Endothelial cell of umbilical vein (primary cell): ENCODE results near the gene STAT1. TPM values are rescaled to one million over a fixed set of nuclear protein-coding genes. Genes with fewer than 3 reads are reported as not detected.

Source experiments
- BruUV-seq: library from RNA; stranded (reverse); fragments of 400-500 nt; replicated peaks from 2 replicates; lab custom pipeline; 2021; lab: Mats Ljungman, UMichigan
- CTCF ChIA-PET: fragments of 300-600, 350-600 bp; sonication (Branson Sonifier 250); formaldehyde crosslinking; loops from one replicate; lab custom pipeline; 2021; ENCODE audit warnings: antibody characterized with exemption, inconsistent platforms; lab: Charles Lee
- POLR2A ChIA-PET: fragments of 300-600, 350-600 bp; sonication (Branson Sonifier 250); formaldehyde crosslinking; loops from one replicate; lab custom pipeline; 2021; ENCODE audit warnings: antibody characterized with exemption, inconsistent platforms; lab: Charles Lee
- DNase-seq: peaks from one replicate; pipeline ENCODE4 v3.0.0-alpha.2; 2011; ENCODE audit warnings: low read depth, low spot score
- FAIRE-seq: peaks from 2 replicates; lab custom pipeline; 2011; peaks lifted over from hg19 to GRCh38; lab: Jason Lieb, UNC
- H2AFZ ChIP-seq: 2 replicates; pipeline ENCODE4 v1.6.0; 2012; ENCODE audit warnings: low read depth, low read length, control low read depth, inconsistent platforms
- H3K27ac ChIP-seq: 2 replicates; pipeline ENCODE4 v1.5.1; 2011; ENCODE audit warnings: low read depth, mild to moderate bottlenecking, control low read depth, low read length, moderate library complexity; ENCODE audit not compliant: insufficient read depth
- H3K27me3 ChIP-seq, 2 experiments: 2 replicates each; pipeline versions ENCODE4 v1.6.0 to v1.6.1; 2011; ENCODE audit warnings: low read length in 2 of 2, mixed read lengths in 1 of 2; ENCODE audit not compliant: control insufficient read depth in 2 of 2, insufficient read depth in 2 of 2
- H3K36me3 ChIP-seq, 2 experiments: 2 replicates in 1 of 2; 3 replicates in 1 of 2; pipeline ENCODE4 v1.5.1; 2011; ENCODE audit warnings: low read length in 2 of 2, mild to moderate bottlenecking in 1 of 2, moderate library complexity in 1 of 2; ENCODE audit not compliant: control insufficient read depth in 2 of 2, insufficient read depth in 2 of 2; ENCODE audit errors: extremely low read depth in 1 of 2
- H3K4me1 ChIP-seq: 3 replicates; pipeline ENCODE4 v1.5.1; 2011; ENCODE audit warnings: mild to moderate bottlenecking, low read length; ENCODE audit not compliant: control insufficient read depth, insufficient read depth; ENCODE audit errors: extremely low read depth
- H3K4me2 ChIP-seq: 2 replicates; pipeline ENCODE4 v1.6.1; 2011; ENCODE audit warnings: low read length, control low read depth, mixed read lengths; ENCODE audit not compliant: insufficient read depth
- H3K4me3 ChIP-seq, 3 experiments: fragments of 200-600 bp in 1 of 3; sonication (generic), shearing (Covaris generic) in 1 of 3; replicated peaks in 1 of 3; 2 replicates each; pipeline ENCODE4 v1.5.1; 2011 to 2016; ENCODE audit warnings: control low read depth in 3 of 3, low read length in 3 of 3, mild to moderate bottlenecking in 2 of 3, inconsistent platforms in 1 of 3, low read depth in 1 of 3, moderate library complexity in 1 of 3; ENCODE audit not compliant: insufficient read depth in 1 of 3
- H3K79me2 ChIP-seq: 2 replicates; pipeline ENCODE4 v1.6.0; 2012; ENCODE audit warnings: low read length, inconsistent platforms; ENCODE audit not compliant: control insufficient read depth, insufficient read depth
- H3K9ac ChIP-seq: replicated peaks from 2 replicates; pipeline ENCODE3; 2011; ENCODE audit warnings: low read length, control low read depth; ENCODE audit not compliant: insufficient read depth; ENCODE audit errors: extremely low read depth
- H3K9me1 ChIP-seq: replicated peaks from 3 replicates; pipeline ENCODE4 v1.6.0; 2011; ENCODE audit warnings: mild to moderate bottlenecking, low read length; ENCODE audit not compliant: control insufficient read depth, insufficient read depth; ENCODE audit errors: extremely low read depth
- H3K9me3 ChIP-seq: replicated peaks from 2 replicates; pipeline ENCODE4 v1.5.1; 2012; ENCODE audit warnings: low read length, inconsistent platforms; ENCODE audit not compliant: control insufficient read depth, insufficient read depth
- H4K20me1 ChIP-seq: replicated peaks from 2 replicates; pipeline ENCODE3; 2011; ENCODE audit warnings: mild to moderate bottlenecking, low read length; ENCODE audit not compliant: control insufficient read depth, insufficient read depth; ENCODE audit errors: extremely low read depth
- EZH2 ChIP-seq: IDR thresholded peaks from 2 replicates; pipeline ENCODE4 v1.6.1; 2012; ENCODE audit warnings: borderline replicate concordance, low read depth, mild to moderate bottlenecking, moderate library complexity, low read length, inconsistent platforms; ENCODE audit not compliant: severe bottlenecking
- FOS ChIP-seq: IDR thresholded peaks from 2 replicates; pipeline ENCODE4 v1.6.1; 2011; ENCODE audit warnings: mild to moderate bottlenecking, low read length, moderate library complexity, borderline replicate concordance; ENCODE audit not compliant: insufficient read depth
- GATA2 ChIP-seq: IDR thresholded peaks from 2 replicates; pipeline ENCODE4 v1.7.0; 2011; ENCODE audit warnings: low read depth, mild to moderate bottlenecking, moderate library complexity, mixed read lengths, low read length; ENCODE audit not compliant: insufficient read length, insufficient read depth
- JUN ChIP-seq: IDR thresholded peaks from 2 replicates; pipeline ENCODE4 v1.6.1; 2011; ENCODE audit warnings: borderline replicate concordance, low read depth; ENCODE audit not compliant: insufficient read length, insufficient read depth
- MYC ChIP-seq: IDR thresholded peaks from one replicate; pipeline ENCODE4 v1.6.1; 2011; ENCODE audit warnings: mild to moderate bottlenecking, low read depth, low read length
- POLR2A ChIP-seq: IDR thresholded peaks from 2 replicates; pipeline ENCODE4 v1.6.1; 2012; ENCODE audit warnings: low read depth, mild to moderate bottlenecking, control low read depth, low read length
- POLR2AphosphoS5 ChIP-seq: IDR thresholded peaks from 2 replicates; pipeline ENCODE4 v1.6.1; 2012; ENCODE audit warnings: low read depth, mild to moderate bottlenecking, control low read depth, low read length, moderate library complexity; ENCODE audit not compliant: insufficient read depth
- dilution Hi-C: fragments of 300-500 bp; cut with MboI; formaldehyde crosslinking; loops from one replicate; pipeline ENCODE4 v1.15.0; 2019; ENCODE audit warnings: low sequenced_read_pairs; ENCODE audit not compliant: extremely low pct_ligation_motif_present
- intact Hi-C: fragments of 100-400 bp; cut with micrococcal nuclease; formaldehyde crosslinking; loops from one replicate; pipeline ENCODE4 v1.10.0; 2022
- polyA plus RNA-seq, 4 experiments: library from polyadenylated mRNA; depleted of rRNA in 3 of 4; stranded (reverse) in 3 of 4; unstranded in 1 of 4; fragments of >200 nt; gene quantifications; 2 replicates each; pipeline versions ENCODE4 v1.2.1 to v1.2.3, GENCODE V29; 2011 to 2012; ENCODE audit warnings: missing spikeins in 1 of 4
- total RNA-seq: library from RNA; stranded (reverse); gene quantifications from 2 replicates; pipeline ENCODE4 v1.2.3, GENCODE V29; 2021
- TF ChIP-seq, protein P1 (sequence below), 2 donors: IDR thresholded peaks; 1 replicate in 1 of 2; 2 replicates in 1 of 2; pipeline ENCODE4 v1.5.1; 2011; ENCODE audit warnings: low read length in 2 of 2, mild to moderate bottlenecking in 2 of 2, moderate library complexity in 2 of 2, control low read depth in 1 of 2, inconsistent platforms in 1 of 2, low read depth in 1 of 2; ENCODE audit not compliant: insufficient read depth in 1 of 2; ENCODE audit errors: extremely low read depth in 1 of 2
- TF ChIP-seq, protein P2 (sequence below): IDR thresholded peaks from 2 replicates; pipeline ENCODE4 v1.6.1; 2011; ENCODE audit not compliant: insufficient read depth, insufficient read length

The STAT1 gene
- total and polyA plus RNA-seq, 2 donors (not counting 3 experiments of a cell fraction or from before 2014, with no cell fraction given), result 64.2 to 67.6 TPM

DNA sequence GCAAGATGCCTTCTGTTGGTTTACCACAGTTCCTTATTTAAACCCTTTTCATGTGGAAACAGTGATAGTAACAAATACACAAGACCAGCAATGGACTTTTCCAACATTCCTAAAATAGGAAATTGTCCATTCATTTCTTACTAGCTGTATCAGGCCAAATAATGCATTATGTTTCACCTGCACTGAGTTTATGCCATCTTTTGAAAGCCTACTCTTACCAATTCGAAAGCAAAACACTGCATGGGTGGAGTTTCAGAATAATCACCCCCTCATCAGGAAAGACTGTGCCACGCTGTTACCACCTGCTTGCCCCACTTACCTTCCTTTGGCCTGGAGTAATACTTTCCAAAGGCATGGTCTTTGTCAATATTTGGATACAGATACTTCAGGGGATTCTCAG, 37.5 kb downstream of the STAT1 start:
- H4K20me1 ChIP-seq, result no peaks in the 10 kb centered on the region
- H3K27ac ChIP-seq, result no peak overlapping the region
- POLR2A ChIA-PET, result no interaction called here
- H3K9ac ChIP-seq, result no peak overlapping the region
- BruUV-seq, result no TSS peak
- H3K9me1 ChIP-seq, result no peaks in the 10 kb centered on the region
- intact Hi-C loops, result no loop called here
- dilution Hi-C loops, result no loop called here
- H3K9me3 ChIP-seq, result no peaks in the 10 kb centered on the region
- no peak overlapping the region for H2AFZ ChIP-seq
- CTCF ChIA-PET, result no interaction called here
- H3K4me1 ChIP-seq, result peaks cover 70% of the 10 kb centered on the region
- no peaks in the 10 kb centered on the region for H3K27me3 ChIP-seq
- DNase-seq (no peak), FAIRE-seq (no peak)
- H3K4me2 ChIP-seq, result no peak overlapping the region
- TF ChIP-seq FOS, result no peak
- TF ChIP-seq JUN, result no peak
- TF ChIP-seq, protein P1, sequence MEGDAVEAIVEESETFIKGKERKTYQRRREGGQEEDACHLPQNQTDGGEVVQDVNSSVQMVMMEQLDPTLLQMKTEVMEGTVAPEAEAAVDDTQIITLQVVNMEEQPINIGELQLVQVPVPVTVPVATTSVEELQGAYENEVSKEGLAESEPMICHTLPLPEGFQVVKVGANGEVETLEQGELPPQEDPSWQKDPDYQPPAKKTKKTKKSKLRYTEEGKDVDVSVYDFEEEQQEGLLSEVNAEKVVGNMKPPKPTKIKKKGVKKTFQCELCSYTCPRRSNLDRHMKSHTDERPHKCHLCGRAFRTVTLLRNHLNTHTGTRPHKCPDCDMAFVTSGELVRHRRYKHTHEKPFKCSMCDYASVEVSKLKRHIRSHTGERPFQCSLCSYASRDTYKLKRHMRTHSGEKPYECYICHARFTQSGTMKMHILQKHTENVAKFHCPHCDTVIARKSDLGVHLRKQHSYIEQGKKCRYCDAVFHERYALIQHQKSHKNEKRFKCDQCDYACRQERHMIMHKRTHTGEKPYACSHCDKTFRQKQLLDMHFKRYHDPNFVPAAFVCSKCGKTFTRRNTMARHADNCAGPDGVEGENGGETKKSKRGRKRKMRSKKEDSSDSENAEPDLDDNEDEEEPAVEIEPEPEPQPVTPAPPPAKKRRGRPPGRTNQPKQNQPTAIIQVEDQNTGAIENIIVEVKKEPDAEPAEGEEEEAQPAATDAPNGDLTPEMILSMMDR (IDR thresholded peaks at IDR 0.05; ENCODE audit: extremely low read depth in 1 of 2, insufficient read depth in 1 of 2, low read depth in 1 of 2, low read length in 2 of 2), result no peak
- TF ChIP-seq POLR2AphosphoS5, result no peak
- no peak for TF ChIP-seq GATA2
- TF ChIP-seq, protein P2, sequence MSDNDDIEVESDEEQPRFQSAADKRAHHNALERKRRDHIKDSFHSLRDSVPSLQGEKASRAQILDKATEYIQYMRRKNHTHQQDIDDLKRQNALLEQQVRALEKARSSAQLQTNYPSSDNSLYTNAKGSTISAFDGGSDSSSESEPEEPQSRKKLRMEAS, result no peak
- no peak for TF ChIP-seq POLR2A
- TF ChIP-seq MYC, result no peak
- no peak for TF ChIP-seq EZH2
- no peaks in the 10 kb centered on the region for H3K79me2 ChIP-seq
- peaks cover 14 to 38% of the 10 kb centered on the region in 2 experiments for H3K36me3 ChIP-seq
- H3K4me3 ChIP-seq, result no peak overlapping the region
